NT2/D1 (cell line): Measurements from ENCODE around the gene AKAP6.

Experiments used
- YY1 ChIP-seq: IDR thresholded peaks from 2 replicates; pipeline ENCODE4 v1.6.1; 2011; ENCODE audit not compliant: insufficient read length, insufficient read depth
- ZNF274 ChIP-seq: IDR thresholded peaks from 2 replicates; pipeline ENCODE4 v1.6.1; 2011; ENCODE audit warnings: mild to moderate bottlenecking, low read depth, low read length

DNA sequence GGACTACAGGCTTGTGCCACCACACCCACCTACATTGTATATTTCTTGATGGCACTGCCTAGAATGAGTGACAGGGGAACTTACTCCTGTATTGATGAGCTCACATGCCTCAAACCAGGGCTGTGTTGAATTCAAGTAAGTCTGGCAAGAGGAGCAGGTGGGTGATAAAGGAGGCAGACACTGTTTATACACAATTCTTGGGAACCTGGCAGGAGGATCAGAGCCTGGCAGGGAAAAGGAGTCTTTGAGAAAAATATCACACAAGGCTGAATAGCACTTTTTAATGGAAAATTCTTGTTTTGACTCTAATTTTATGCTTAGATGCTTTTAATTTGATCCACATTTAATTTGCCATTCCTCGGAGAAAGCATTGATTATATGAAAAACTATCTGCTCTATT, 316.5 kb downstream of the AKAP6 start:
- TF ChIP-seq YY1 (no peak), ZNF274 (no peak)
